Osteocyte (in vitro differentiated cells): ENCODE results near the gene DPP10. TPM values are rescaled to one million over a fixed set of nuclear protein-coding genes. Genes with fewer than 3 reads are reported as not detected.

Experiments used
- DNase-seq: peaks from one replicate; pipeline ENCODE4 v3.0.0; 2021; ENCODE audit warnings: mixed read lengths; ENCODE audit not compliant: unreplicated experiment; ENCODE audit errors: extremely low spot score
- H3K27ac Mint-ChIP-seq: one replicate; pipeline ENCODE4 v1.8.0; 2021; ENCODE audit warnings: mild to moderate bottlenecking, mixed read lengths; ENCODE audit not compliant: unreplicated experiment
- H3K27me3 Mint-ChIP-seq: one replicate; pipeline ENCODE4 v1.8.0; 2021; ENCODE audit warnings: mixed read lengths; ENCODE audit not compliant: unreplicated experiment
- H3K36me3 Mint-ChIP-seq: one replicate; pipeline ENCODE4 v1.8.0; 2021; ENCODE audit warnings: mixed read lengths; ENCODE audit not compliant: unreplicated experiment
- H3K4me1 Mint-ChIP-seq: one replicate; pipeline ENCODE4 v1.8.0; 2021; ENCODE audit warnings: mixed read lengths; ENCODE audit not compliant: unreplicated experiment
- H3K4me3 Mint-ChIP-seq: one replicate; pipeline ENCODE4 v1.8.0; 2021; ENCODE audit warnings: mild to moderate bottlenecking, moderate library complexity, mixed read lengths; ENCODE audit not compliant: unreplicated experiment
- H3K9me3 Mint-ChIP-seq: one replicate; pipeline ENCODE4 v1.8.0; 2021; ENCODE audit warnings: mixed read lengths; ENCODE audit not compliant: unreplicated experiment
- CTCF ChIP-seq: fragments of 200-600 bp; sonication (generic); IDR thresholded peaks from 2 replicates; pipeline ENCODE4 v1.5.0; 2021; ENCODE audit warnings: antibody characterized with exemption, mild to moderate bottlenecking, moderate library complexity
- total RNA-seq: library from RNA; stranded (reverse); gene quantifications from 2 replicates; pipeline ENCODE4 v1.2.1, GENCODE V29; 2021

Gene DPP10
- total RNA-seq, 1 donor from 2014 or later, result not detected

- no peaks in the 10 kb centered on the region for H3K4me1 Mint-ChIP-seq
- no peak overlapping the region for H3K27ac Mint-ChIP-seq
- DNase-seq, result no peak
These were observed 8.2 kb downstream of the DPP10 start for GRCh38 chr2:114450639-114451038.

DNA sequence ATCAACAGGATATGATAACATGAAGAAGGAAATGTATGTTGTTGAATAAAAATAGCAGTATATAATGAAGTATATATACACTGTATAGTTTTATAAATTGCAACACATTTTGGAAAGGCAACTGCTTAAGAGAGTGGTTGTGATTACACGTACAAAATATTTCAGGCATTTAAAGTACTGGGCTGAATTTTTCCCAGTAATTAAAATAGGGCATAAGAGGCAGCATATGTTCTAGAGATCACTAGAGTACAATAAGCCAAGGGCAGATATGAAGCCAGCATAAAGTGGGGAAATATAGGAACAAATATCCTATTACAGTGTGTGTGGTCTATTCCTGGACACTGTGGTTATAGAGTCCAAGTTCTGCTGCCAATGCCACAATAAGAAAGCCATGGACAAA lies 14.1 kb downstream of the DPP10 start:
- TF ChIP-seq CTCF, result no peak
- H3K9me3 Mint-ChIP-seq, result peaks cover 8% of the 10 kb centered on the region
- no peaks in the 10 kb centered on the region for H3K36me3 Mint-ChIP-seq
- H3K27me3 Mint-ChIP-seq, result no peaks in the 10 kb centered on the region
- H3K27ac Mint-ChIP-seq, result no peak overlapping the region
- H3K4me1 Mint-ChIP-seq, result no peaks in the 10 kb centered on the region
- no peak overlapping the region for H3K4me3 Mint-ChIP-seq
- no peak for DNase-seq

More at GRCh38 chr2:114450639-114451038, 8.2 kb downstream of the DPP10 start:
- Mint-ChIP-seq H3K27me3 (no peaks in the 10 kb centered on the region), H3K9me3 (peaks cover 8% of the 10 kb centered on the region), H3K36me3 (no peaks in the 10 kb centered on the region), H3K4me3 (no peak overlapping the region)
- TF ChIP-seq CTCF, result no peak

GRCh38 chr2:114457956-114458355 lies 15.5 kb downstream of the DPP10 start:
- Mint-ChIP-seq H3K4me3 (no peak overlapping the region), H3K27me3 (no peaks in the 10 kb centered on the region), H3K36me3 (no peaks in the 10 kb centered on the region), H3K9me3 (peaks cover 8% of the 10 kb centered on the region), H3K27ac (no peak overlapping the region), H3K4me1 (no peaks in the 10 kb centered on the region)
- TF ChIP-seq CTCF, result no peak
- no peak for DNase-seq

DNA sequence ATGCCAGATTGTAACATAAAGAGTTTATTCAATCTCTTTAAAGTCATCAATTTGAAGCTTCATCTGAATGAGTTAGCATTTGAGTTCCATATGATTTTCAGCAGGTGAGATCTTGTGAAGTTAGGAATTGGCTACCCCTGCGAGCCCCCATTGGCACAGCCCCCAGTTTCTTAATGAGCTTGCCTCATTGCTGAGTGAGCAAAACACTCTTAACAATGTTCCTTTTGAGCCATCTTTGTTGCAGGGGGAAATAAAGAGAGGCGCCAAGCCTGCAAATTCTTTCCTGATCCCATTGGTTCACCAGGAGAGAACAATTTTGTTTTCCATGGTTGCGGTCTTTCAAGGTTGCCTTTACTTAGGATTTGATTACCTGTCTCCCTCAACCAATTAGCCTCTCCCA lies 18.7 kb downstream of the DPP10 start:
- Mint-ChIP-seq H3K4me1 (no peaks in the 10 kb centered on the region), H3K9me3 (no peaks in the 10 kb centered on the region), H3K4me3 (no peak overlapping the region), H3K27me3 (no peaks in the 10 kb centered on the region), H3K36me3 (no peaks in the 10 kb centered on the region), H3K27ac (no peak overlapping the region)
- no peak for DNase-seq
- TF ChIP-seq CTCF, result no peak

GRCh38 chr2:114464961-114465706 lies 22.7 kb downstream of the DPP10 start:
- H3K36me3 Mint-ChIP-seq, result no peaks in the 10 kb centered on the region
- TF ChIP-seq CTCF, result no peak
- H3K27me3 Mint-ChIP-seq, result no peaks in the 10 kb centered on the region
- H3K4me3 Mint-ChIP-seq, result no peak overlapping the region
- H3K9me3 Mint-ChIP-seq, result no peaks in the 10 kb centered on the region
- no peak overlapping the region for H3K27ac Mint-ChIP-seq
- H3K4me1 Mint-ChIP-seq, result no peaks in the 10 kb centered on the region
- no peak for DNase-seq
